ENCODE results near the gene NTF4.
"Not testable (repeated sequence)": the region's sequence is repeated elsewhere in the genome, so short reads cannot be mapped to it uniquely, and the experiment has no call there.

The NTF4 gene

DNA sequence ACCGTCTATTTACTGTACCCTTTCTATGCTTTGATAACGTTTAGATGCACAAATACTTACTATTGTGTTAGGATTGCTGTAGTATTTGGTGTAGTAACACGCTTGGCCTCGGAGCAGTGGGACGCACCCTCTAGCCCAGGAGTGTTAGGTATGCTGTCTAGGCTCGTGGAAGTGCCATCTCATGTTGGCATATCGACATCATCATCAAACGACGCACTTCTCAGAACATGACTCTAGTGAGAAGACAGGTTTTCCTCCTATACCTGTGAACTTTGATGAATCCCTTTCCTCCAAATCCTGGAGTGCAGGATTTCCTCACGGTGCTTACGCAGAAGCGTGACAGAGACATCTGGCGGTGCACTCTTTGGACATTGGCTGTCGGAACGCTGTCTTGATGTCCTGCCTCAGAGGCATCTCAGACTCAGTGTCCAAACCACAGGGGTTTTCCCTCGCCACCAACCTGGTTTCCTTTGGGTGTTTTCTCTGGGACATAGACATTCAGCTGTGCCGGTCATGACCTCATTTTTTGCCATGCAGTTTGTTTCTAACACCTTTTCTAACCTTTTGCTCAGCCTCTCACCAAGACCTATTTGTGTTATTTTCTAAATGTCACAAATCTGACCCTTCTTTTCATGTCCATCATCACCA, 26.9 kb upstream of the NTF4 start:
- DNase-seq (ENCODE audit: low read depth in 2 of 2): no peak

DNA sequence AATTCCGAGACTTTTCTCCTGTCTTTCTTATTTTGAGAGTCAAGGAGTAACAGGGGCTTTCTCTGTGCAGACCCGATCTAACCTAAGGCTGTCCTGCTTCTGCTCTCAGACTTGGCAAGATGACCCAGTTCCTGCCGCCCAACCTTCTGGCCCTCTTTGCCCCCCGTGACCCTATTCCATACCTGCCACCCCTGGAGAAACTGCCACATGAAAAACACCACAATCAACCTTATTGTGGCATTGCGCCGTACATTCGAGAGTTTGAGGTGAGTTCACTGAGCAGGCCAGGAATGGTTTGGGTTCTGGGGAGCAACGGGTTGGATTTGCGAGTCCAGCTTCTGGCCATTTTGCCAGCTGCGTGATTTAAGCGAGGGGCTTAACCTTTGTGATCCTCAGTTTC, 21.7 kb upstream of the NTF4 start:
- DNase-seq (ENCODE audit: low read depth in 2 of 2): no peak

DNA sequence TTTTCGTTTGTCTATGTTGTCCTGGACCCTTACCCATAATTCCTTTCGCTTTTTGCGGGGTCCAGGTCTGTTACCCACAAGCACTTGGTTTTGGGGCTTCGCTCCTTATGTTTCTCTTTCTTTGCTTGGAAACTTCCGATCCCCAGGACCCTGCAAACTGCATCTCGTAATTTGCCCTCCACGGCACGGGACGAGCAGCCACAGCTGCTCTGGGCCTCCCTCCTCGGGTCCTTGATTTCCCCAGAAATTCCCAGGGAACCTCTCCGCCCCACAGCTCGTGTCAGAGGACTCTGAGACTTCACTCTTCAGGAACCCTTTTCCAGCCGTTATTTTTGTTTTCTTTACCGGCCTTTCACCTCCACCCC, 21.2 kb upstream of the NTF4 start:
- no peak for DNase-seq (ENCODE audit: low read depth in 2 of 2)

DNA sequence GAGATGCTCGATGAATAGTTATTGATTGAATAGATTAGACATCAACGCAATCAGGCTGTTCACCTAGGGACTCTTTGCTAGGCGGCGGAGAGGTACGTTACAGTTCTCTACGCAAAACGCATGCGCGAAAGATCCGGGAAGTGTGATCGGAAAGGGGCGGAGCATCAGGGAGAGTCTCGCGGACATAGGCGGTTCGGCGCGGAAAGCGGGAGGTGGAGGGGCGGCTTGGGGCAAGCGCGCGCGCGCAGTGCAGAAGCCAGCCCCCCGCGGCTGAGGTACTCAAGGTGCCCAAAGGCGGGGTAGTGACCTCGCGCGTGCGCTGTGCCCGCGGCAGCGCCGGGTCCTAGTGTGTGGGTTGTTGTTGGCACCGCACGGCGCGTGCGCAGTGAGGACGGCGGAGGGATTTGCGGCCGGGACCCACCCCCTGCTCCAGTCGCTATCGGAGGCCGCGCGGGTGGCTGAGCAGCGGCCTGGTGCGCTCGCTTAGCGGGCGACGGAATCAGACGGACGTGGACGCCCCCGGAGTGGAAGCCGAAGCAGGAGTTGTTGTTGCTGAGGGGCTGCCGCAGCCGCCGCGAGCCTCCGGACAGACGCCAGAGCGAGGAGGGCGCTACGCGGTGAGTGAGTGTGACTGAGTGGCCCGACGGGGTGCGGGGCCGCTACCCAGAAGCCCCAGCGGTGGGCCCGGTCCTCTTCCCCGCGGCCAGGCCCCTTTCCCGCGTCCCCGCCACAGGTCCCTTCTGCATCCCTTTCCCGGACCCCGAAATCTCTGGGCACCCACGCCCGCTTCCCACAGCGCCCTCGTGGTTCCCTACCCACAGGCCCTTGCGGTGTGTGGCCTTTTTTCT, 20.6 kb upstream of the NTF4 start, which contains the start of gene SNRNP70:
Gene SNRNP70 (plus strand): TSS at position 432 of the 848 bp plus-strand sequence. CDS start 964 bp downstream, outside the sequence.
- peak; percentile 98 for DNase-seq (ENCODE audit: low read depth in 2 of 2)

DNA sequence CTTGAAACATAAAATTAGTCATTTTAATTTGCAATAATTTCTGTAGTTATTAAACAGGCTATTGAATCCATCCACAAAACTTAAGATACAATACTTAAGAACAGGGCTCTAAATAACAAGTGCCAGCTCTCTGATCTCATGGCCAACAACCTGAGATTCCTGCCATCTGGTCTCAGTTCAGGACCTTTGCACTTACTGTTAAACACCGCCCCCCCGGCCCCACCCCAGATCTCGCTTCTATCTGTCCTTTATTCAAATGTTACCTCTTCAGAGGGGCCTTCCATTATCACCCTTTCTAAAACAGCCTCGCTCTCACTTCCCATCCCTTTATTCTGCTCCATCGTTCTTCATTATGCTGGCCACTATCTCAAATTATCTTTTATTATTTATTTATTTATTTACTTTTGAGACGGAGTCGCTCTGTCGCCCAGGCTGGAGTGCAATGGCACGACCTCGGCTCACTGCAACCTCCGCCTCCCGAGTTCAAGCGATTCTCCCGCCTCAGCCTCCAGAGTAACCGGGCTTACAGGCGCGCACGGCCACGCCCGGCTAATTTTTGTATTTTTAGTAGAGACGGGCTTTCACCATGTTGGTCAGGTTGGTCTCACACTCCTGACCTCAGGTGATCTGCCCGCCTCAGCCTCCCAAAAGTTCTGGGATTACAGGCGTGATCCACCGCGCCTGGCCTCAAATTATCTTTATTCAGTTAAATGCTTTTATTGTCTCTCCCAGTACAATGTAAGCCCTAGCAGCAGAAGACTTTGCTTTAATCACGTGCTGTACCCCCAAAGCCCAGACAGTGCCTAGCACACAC, 19.8 kb upstream of the NTF4 start:
- no peak for DNase-seq (ENCODE audit: low read depth in 2 of 2)

DNA sequence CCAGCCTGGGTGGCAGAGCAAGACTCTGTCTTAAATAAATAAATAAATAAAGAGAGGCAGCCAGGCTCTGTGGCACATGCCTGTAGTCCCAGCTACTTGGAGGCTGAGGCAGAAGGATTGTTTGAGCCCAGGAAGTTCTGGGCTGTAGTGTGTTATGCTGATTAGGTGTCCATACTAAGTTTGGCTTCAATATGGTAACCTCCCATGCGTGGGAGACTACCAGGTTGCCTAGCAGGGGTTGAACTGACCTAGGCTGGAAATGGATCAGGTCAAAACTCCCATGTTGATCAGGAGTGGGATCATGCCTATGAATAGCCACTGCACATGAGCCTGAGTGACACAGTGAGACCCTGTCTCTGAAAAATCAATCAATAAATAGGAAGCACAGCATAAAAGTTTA, 16.7 kb upstream of the NTF4 start:
- DNase-seq (ENCODE audit: low read depth in 2 of 2): no peak

DNA sequence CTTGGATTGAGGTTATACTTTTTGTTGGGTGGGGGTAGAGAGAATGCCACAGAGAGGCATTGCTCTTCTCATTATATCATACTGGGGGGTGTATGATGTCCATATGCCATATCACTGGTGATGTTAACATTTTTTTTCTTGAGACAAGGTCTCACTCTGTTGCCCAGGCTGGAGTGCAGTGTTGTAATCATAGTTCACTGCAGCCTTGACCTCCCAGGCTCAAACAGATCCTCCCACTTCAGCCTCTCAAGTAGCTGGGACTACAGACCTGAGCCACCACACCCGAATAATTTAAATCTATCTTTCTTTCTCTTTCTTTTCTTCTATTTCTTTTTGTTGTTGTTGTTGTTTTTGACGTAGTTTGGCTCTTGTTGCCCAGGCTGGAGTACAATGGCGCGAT, 15.8 kb upstream of the NTF4 start:
- no peak for DNase-seq (ENCODE audit: low read depth in 2 of 2)

DNA sequence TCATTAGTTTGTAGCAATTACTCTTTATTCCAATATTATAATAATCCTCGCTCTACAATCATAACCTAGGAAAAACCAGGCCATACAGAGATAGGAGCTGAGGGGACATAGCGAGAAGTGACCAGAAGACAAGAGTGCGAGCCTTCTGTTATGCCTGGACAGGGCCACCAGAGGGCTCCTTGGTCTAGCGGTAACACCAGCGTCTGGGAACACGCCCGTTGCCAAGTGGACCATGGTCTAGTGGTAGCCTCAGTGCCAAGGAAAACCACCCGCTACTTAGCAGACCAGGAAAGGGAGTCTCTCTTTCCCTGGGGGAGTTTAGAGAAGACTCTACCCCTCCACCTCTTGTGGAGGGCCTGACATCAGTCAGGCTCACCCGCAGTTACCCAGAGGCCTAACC, 10.3 kb upstream of the NTF4 start:
- not testable (repeated sequence) for DNase-seq (ENCODE audit: low read depth in 2 of 2)

DNA sequence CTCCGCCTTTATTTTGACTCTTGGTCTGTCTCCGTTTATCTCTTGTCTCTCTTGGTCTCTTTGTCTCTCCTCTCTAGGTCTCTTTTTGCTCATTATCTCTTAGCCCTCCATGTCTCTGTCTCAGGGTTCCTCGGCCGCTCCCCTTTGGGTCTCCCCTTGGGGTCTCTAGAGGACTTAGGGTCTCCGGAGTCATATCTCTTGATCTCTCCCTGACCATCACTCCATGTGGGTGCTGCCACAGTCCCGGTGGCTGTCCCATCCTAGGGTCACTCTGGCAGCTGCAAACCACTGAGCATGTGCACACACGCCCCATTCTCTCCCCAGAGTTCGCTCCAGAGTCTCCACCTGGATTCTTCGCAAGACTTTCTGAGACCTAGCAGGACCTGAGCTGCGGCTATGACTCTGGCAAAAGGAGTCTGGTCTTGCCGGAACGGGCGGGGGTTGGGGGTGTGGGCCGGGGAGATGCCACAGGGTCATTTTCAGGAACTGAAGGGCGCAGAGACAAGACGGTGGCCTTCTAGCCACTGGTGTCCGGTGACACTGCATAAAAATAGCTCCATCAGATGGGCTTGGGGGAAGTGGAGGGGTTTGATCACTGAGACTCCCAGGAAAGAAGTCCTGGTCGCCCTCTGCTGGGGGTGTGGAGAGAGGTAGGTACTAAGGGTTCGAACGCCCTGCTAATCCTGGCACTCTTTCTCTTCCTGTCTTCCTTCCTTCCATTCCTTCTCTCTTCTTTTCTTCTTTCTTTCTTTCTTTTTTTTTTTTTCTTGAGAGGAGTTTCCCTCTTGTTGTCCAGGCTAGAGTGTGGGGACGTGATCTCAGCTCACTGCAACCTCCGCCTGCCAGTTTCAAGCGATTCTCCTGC, 9.1 kb upstream of the NTF4 start:
- no peak for DNase-seq (ENCODE audit: low read depth in 2 of 2)

DNA sequence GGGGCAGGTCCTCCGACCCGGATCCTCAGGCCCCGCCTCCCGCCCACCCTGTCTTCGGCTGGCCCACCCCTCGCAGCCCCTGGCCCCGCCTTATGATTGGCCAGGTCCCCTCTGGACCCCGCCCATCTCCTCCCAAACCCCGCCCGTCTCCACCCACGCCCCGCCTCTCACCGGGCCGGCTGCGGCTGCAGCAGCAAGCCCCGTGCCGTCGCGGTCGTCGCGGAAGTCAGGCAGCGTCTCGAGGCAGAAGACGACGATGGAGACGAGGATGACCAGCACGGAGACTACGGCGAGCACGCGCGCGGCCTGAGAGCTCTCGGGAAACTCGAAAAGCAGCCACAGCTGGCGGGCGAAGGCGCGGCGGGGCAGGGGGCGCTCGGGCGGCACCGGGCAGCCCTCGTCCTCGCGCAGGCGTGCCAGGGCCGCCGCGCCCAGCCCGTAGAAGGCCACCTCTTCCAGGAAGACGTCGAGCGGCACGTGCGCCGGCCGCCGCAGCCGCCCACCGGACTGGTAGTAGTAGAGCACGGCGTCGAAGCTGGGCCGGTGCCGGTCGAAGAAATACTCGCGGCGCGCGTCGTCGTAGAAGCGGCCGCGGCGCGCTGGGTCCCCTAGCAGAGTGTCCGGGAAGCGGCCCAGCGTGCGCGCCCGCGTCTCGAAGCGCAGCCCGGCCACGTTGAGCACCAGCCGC, 7.4 kb upstream of the NTF4 start:
- DNase-seq (ENCODE audit: low read depth in 2 of 2): no peak

DNA sequence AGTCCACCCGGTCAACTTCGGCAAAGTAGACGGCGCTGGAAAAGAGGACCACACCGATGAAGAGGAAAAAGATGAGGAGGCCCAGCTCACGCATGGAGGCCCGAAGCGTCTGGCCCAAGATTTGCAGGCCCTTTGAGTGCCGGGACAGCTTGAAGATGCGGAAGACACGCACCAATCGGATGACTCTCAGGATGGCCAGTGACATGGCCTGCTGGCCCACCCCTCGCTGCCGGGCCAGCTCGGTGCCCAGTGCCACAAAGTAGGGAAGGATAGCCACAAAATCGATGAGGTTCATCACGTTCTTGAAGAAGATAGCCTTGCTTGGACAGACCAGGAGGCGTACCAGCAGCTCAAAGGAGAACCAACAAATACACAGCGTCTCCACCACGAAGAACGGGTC, 5.8 kb upstream of the NTF4 start:
- DNase-seq (ENCODE audit: low read depth in 2 of 2): no peak

DNA sequence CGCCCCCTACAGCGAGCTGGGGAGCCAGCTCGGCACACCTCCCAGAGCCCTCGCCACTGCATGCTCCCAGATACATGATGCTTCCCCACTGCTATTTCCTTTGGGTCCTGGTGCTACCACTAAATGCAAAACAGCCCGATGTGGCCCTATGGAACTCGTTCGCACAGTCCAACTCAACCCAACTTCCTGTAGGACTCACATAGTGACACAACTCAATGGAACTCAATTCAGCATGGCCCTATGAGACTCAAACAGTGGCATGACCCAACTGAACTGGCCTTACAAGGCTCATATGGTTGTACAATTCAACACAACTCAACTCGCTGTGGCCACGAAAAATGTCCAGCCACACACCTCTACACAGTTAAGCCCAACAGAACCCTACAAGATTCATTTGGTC, 4.4 kb upstream of the NTF4 start:
- no peak for DNase-seq (ENCODE audit: low read depth in 2 of 2)

DNA sequence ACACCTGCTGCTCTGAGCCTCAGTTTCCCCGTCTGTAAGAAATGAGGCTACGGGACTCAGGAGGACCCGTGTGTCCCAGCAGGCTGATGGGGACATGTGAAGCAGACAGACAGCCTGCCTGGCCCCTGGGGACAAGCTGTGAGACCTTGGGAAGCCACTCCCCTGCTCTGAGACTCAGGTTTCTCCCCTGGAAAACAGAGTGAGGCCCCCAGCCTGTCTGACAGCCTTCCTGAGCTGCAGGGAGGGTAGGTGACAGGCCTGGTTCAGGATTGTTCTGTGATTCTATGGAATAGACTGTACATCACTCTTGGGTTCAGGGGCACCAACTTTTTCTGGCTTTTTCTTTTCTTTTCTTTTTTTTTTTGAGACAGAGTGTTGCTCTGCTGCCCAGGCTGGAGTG, 2.9 kb upstream of the NTF4 start:
- DNase-seq (ENCODE audit: low read depth in 2 of 2): no peak

DNA sequence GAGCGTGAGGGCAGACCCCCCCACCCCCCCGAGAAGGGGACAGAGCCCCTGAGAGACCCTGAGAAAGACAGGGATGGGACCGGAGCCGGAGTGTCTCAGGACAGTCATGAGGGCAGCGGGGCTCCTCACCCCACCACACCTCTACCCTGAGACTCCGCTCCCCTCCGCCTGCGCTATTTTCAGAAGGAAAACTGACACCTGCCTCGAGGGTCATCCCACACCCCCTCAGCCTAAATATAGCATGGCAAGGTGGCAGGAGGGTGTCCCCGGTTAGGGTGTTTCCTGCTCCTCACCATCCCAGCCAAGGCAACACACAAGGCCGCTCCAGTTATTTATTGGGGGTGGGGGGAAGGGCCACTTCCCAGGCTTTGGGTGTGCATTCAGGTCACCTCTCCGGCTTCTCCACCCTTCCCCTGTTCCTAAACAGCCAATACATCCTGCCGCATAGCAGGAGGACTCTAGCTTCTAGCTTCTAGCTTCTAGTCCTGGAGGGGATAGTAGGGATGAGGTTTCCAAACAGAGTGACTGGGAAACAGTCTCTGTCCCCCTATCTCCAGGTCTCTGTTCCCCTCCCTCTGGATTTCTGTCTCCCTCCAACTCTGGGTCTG, 1.4 kb upstream of the NTF4 start:
- DNase-seq (ENCODE audit: low read depth in 2 of 2): no peak

DNA sequence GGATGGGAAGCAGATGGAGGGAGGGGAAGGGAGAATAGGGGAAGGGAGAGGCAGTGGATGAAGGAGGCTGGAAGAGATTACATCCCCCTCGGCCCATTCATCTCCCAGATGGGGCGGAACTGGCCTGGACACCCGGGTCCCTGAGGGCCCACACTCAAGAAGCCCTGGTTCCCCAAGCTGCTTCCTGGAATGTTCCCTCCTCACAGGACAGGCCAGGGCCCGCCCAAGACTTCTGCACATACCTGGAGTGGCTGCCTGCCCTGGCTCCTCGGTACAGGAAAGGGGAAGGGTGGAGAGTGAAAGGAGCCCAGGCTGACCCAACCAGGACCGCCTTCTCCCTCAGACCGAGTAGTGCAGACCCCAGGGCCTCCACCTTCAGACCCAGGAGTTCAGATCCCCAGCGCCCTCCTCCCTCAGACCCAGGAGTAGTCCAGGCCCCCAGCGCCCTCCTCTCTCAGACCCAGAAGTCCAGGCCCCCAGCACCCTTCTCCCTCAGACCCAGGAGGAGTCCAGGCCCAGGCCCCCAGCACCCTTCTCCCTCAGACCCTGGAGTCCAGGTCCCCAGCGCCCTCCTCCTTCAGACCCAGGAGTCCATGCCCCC, 489 bp downstream of the NTF4 start:
- DNase-seq (ENCODE audit: low read depth in 2 of 2): no peak

DNA sequence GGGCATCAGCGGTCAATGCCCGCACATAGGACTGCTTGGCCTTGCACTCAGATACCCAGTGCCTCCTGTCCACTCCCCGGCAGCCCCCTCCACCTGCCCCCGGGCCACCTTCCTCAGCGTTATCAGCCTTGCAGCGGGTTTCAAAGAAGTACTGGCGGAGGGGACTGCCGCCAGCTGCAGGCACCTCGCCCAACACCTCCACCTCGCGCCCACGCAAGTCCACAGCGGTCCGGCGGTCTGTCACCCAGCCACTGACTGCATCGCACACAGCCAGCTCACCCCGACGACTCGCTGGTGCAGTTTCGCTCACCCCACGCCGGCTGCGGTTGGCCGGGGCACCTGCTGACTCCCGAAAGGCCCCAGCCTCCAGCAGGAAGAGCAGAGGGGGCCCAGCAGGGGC, 3.2 kb downstream of the NTF4 start:
- DNase-seq (ENCODE audit: low read depth in 2 of 2): no peak

DNA sequence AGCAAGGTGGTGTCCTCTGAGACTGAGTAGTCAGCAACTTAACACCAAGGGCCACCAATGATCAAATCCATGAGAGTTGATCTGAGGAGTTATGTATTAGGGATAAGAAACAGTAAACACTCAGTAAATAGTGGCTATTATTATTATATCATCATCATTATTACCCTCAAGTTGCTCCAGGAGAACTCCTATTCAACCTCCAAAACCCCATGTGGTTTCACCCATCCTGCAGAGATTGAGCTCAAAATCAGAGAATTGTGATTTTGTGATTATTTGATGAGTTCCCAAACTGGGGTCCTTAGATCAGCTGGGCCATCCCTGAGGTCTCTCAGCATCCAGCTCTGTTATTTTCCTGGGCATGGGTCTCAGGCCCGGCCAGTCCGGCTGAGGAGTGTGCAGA, 3.6 kb downstream of the NTF4 start:
- DNase-seq (ENCODE audit: low read depth in 2 of 2): no peak

DNA sequence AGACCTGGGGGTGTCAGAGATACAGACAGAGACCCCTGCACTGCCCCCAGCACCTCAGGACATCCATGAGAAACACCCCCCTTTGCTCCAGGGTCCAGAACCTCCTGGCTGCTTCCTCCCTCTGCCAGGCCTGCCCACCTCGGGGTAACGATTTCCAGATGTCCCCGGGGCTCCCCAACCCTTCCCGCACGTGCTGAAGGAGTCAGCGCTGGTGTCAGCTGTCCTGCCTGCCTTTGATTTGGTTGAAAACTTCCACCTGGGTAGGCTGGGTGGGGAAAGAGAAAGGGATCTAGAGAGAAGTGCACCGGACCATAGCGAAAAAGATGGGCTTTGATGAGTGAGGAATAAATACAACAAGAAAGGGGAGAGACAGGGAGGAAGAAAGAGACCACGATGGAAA, 5.6 kb downstream of the NTF4 start:
- DNase-seq (ENCODE audit: low read depth in 2 of 2): no peak

DNA sequence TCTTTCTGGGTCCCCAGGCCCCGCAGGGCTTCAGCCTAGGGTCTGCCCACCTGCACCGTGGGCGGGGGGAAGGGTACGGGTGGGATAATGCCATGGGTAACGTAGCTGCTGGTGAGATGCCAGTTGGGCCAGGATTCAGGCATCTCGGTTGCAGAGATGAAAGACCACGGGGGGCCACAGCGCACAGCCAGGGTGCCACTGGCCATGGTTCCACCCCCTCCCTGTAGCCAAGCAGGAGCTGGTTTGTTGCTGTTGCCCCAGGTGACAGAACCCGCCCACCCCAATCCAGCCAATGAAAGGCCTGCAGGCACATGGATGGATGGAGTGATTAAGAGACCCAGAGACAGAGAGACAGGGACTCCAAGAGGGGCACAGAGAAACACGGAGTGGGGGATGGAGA, 6.1 kb downstream of the NTF4 start:
- no peak for DNase-seq (ENCODE audit: low read depth in 2 of 2)

DNA sequence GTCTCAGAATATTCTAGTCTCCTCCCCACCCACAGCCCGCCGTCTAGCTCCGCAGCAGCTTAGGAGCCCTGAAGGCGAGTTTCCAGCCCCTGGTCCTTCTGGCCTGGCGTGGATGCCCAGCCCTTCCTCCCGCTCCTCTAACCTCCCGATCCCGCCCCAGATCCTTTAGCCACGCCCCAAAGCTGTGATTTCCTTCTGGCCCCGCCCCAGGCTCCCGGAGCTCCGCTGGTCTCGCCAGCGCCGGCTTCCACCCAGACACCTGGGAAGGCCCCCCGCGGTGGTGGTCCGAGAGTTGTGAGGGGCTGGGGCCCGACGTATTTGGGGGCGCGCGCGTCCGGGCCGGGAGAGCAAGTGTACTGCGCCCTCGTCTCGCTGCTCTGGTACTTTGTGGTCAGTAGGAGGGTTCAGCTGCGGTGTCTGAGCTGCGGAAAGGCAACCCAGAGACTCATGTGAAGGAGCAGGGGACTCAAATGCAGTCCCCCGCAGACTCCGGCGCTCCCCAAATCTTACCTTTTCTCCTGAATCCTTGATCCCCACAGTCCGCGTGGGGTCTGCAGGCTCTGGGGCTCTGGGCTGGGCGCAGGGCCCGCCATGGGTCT, 6.9 kb downstream of the NTF4 start, which contains the start of gene CGB7:
Gene CGB7 (minus strand): TSS at position 114 of the 599 bp plus-strand sequence. CDS start 2,374 bp downstream, outside the sequence.
- DNase-seq (ENCODE audit: low read depth in 2 of 2): no peak

Measured in stimulated activated CD8-positive, alpha-beta memory T cell treated with anti-CD3 and anti-CD28 coated beads, Interleukin-7, amount 100 ng/mL, for 1 hour (primary cell).